Adrenal gland (tissue), 12 donors: ENCODE measurements around the gene AKT1S1. TPM values are rescaled to one million over a fixed set of nuclear protein-coding genes. Genes with fewer than 3 reads are reported as not detected.

ENCODE experiments used
- DNase-seq, 7 donors: peaks; one replicate each; pipeline ENCODE4 v3.0.0-alpha.2; 2019 to 2020
- H3K27ac ChIP-seq, 5 donors: fragments of 200-600 bp; sonication (generic) in 4 of 5; 1 replicate in 3 of 5; 2 replicates in 2 of 5; pipeline versions ENCODE4 v1.5.1 to v1.8.0; 2016 to 2020; ENCODE audit warnings: mild to moderate bottlenecking in 1 of 5
- H3K27me3 ChIP-seq: fragments of 200-600 bp; 2 replicates; pipeline ENCODE4 v1.8.0; 2021
- H3K36me3 ChIP-seq, 2 donors: fragments of 200-600 bp; replicated peaks in 1 of 2; 1 replicate in 1 of 2; 2 replicates in 1 of 2; pipeline versions ENCODE4 v1.5.1 to v1.8.0; 2018 to 2022
- H3K4me1 ChIP-seq, 2 donors: fragments of 200-600 bp; replicated peaks in 1 of 2; 1 replicate in 1 of 2; 2 replicates in 1 of 2; pipeline versions ENCODE4 v1.5.1 to v1.8.0; 2018 to 2021
- H3K4me3 ChIP-seq, 4 donors: fragments of 200-600 bp; sonication (generic) in 3 of 4; one replicate each; pipeline ENCODE4 v1.5.1; 2016 to 2018
- H3K9me3 ChIP-seq, 3 donors: fragments of 200-600 bp; sonication (generic) in 1 of 3; replicated peaks in 1 of 3; 1 replicate in 2 of 3; 2 replicates in 1 of 3; pipeline versions ENCODE4 v1.5.1 to v1.8.0; 2016 to 2021
- CTCF ChIP-seq, 6 experiments: fragments of 450-650 bp in 4 of 6; fragments of 200-600 bp in 2 of 6; sonication (generic) in 1 of 6; IDR thresholded peaks; 1 replicate in 5 of 6; 2 replicates in 1 of 6; pipeline versions ENCODE4 v1.5.1 to v1.8.0; 2016 to 2021; ENCODE audit warnings: antibody characterized with exemption in 6 of 6, mild to moderate bottlenecking in 2 of 6, moderate library complexity in 1 of 6
- POLR2A ChIP-seq, 2 donors: fragments of 450-650 bp; IDR thresholded peaks; one replicate each; pipeline ENCODE4 v1.6.1; 2017; ENCODE audit warnings: antibody characterized with exemption in 2 of 2, mild to moderate bottlenecking in 2 of 2, moderate library complexity in 1 of 2
- WGBS, 4 donors: extraction: QIAGEN DNeasy Blood & Tissue Kit in 2 of 4; methylation state at CpG; one replicate each; pipeline versions ENCODE4 v1.1.5 to v1.1.7; 2013 to 2017; 5-methylcytosine and 5-hydroxymethylcytosine counted together
- intact Hi-C, 2 donors: fragments of 100-400 bp; cut with DNase I; formaldehyde crosslinking; loops; one replicate each; pipeline versions ENCODE4 v1.14.1 to v1.15.0; 2022 to 2023
- polyA plus RNA-seq, 3 donors: library from polyadenylated mRNA; stranded (reverse); fragments of 200-250 nt in 2 of 3; fragments of 350-450 nt in 1 of 3; fragmentation: Illumina TruSeq in 1 of 3; extraction: RNeasy Lipid Tissue Mini Kit (QIAGEN cat#74804) in 1 of 3; gene quantifications; one replicate each; pipeline ENCODE4 v1.2.3, GENCODE V29; 2013 to 2014
- total RNA-seq, 9 donors: library from RNA; depleted of rRNA in 4 of 9; stranded (reverse); fragments of >200 nt in 4 of 9; fragments of 120-200 nt in 1 of 9; fragmentation: NEBNext Ultra II Directional in 1 of 9; extraction: Animal tissue kit (Norgen Biotek cat#: 25700) in 1 of 9; gene quantifications; one replicate each; pipeline versions ENCODE4 v1.1.0 to v1.2.4, GENCODE V29; 2013 to 2023
- donor health status: healthy with polysubstance abuse.
- donor health status: Bipolar disorder and iron deficiency.
- donor health status: DM: yes; HTN: yes; CAD: no.
- donor health status: DM: no; HTN: no; CAD: no.
- donor health status: DM: no; HTN: no; CAD: no.
- donor health status: DM: yes; HTN: yes; CAD: no.

The AKT1S1 gene
- total and polyA plus RNA-seq, 12 donors: 19.8 to 89.6 (median 59.1) TPM

GRCh38 chr19:49887665-49888509 is 10.7 kb upstream of the AKT1S1 start:
- WGBS, 4 donors: 85 to 96% (median 89%) methylated on average over 17 to 54 of the region's 54 CpGs
- peak in 2 of 7 donors; percentile 15 to 23 for DNase-seq
- Histone ChIP-seq H3K9me3 (no peaks in the 10 kb centered on the region), H3K4me3 (no peak overlapping the region), H3K27me3 (no peaks in the 10 kb centered on the region), H3K4me1 (peaks cover 4 to 9% of the 10 kb centered on the region in 2 donors), H3K36me3 (peaks cover 0 to 37% of the 10 kb centered on the region in 2 donors), H3K27ac (no peak overlapping the region)
- intact Hi-C loops: no loop called here
- TF ChIP-seq POLR2A (IDR thresholded peaks at IDR 0.05): no peak
- no peak for TF ChIP-seq CTCF (IDR thresholded peaks at IDR 0.05)

GRCh38 chr19:49887037-49887664 is 10.0 kb upstream of the AKT1S1 start:
- DNase-seq: peak in 2 of 7 donors; percentile 8 to 21
- Histone ChIP-seq H3K27ac (no peak overlapping the region), H3K4me3 (no peak overlapping the region), H3K27me3 (no peaks in the 10 kb centered on the region), H3K4me1 (peaks cover 4 to 9% of the 10 kb centered on the region in 2 donors), H3K36me3 (peaks cover 0 to 45% of the 10 kb centered on the region in 2 donors), H3K9me3 (no peaks in the 10 kb centered on the region)
- WGBS, 4 donors: 66 to 82% (median 77%) methylated on average over 13 to 23 of the region's 23 CpGs
- intact Hi-C loops: no loop called here
- TF ChIP-seq POLR2A (IDR thresholded peaks at IDR 0.05): no peak
- no peak for TF ChIP-seq CTCF (IDR thresholded peaks at IDR 0.05)

- Histone ChIP-seq H3K4me1 (peaks cover 0 to under 1% of the 10 kb centered on the region in 2 donors), H3K27me3 (no peaks in the 10 kb centered on the region), H3K9me3 (no peaks in the 10 kb centered on the region), H3K4me3 (no peak overlapping the region), H3K27ac (no peak overlapping the region), H3K36me3 (peaks cover 0 to 68% of the 10 kb centered on the region in 2 donors)
- 91 to 96% (median 95%) methylated on average over 2 to 3 of the region's 3 CpGs for WGBS, 4 donors
- TF ChIP-seq CTCF (IDR thresholded peaks at IDR 0.05): no peak
- TF ChIP-seq POLR2A (IDR thresholded peaks at IDR 0.05): no peak
- no peak for DNase-seq
- intact Hi-C loops: no loop called here
These were observed 7.6 kb upstream of the AKT1S1 start for GRCh38 chr19:49884760-49885159.

- peaks cover 0 to 75% of the 10 kb centered on the region in 2 donors for H3K36me3 ChIP-seq
- DNase-seq: peak in 2 of 7 donors; percentile 8 to 53
- 92 to 100% (median 95%) methylated on average over 2 to 18 of the region's 18 CpGs for WGBS, 4 donors
These were observed 7.0 kb upstream of the AKT1S1 start for GRCh38 chr19:49884109-49884508.

More at GRCh38 chr19:49884109-49884508, 7.0 kb upstream of the AKT1S1 start:
- Histone ChIP-seq H3K9me3 (no peaks in the 10 kb centered on the region), H3K27ac (no peak overlapping the region), H3K4me3 (no peak overlapping the region), H3K27me3 (no peaks in the 10 kb centered on the region), H3K4me1 (no peaks in the 10 kb centered on the region)
- no peak for TF ChIP-seq CTCF (IDR thresholded peaks at IDR 0.05)
- TF ChIP-seq POLR2A (IDR thresholded peaks at IDR 0.05): no peak
- intact Hi-C loops: no loop called here
